HepG2 (cell line): ENCODE data around the gene KRTAP5-10. TPM values are rescaled to one million over a fixed set of nuclear protein-coding genes. Genes with fewer than 3 reads are reported as not detected.

Experiments used
- ATAC-seq: fragments of 200-7000 bp; cut with Tn5 transposase; 3 replicates; pipeline ENCODE4 v1.9.1; 2020; ENCODE audit warnings: mild to moderate bottlenecking, moderate library complexity
- BruUV-seq: library from RNA; stranded (reverse); fragments of 400-500 nt; replicated peaks from 2 replicates; lab custom pipeline; 2021; lab: Mats Ljungman, UMichigan
- CTCF ChIA-PET: fragments of 300-600 bp; formaldehyde crosslinking; extraction: SDS; loops from one replicate; lab custom pipeline; 2021; ENCODE audit warnings: low total read pairs, inconsistent platforms, low intra/inter-chr PET ratio; lab: Yijun Ruan, JAX
- POLR2A ChIA-PET: fragments of 350-600 bp; sonication (Branson Sonifier 250); formaldehyde crosslinking; loops from one replicate; lab custom pipeline; 2020; ENCODE audit warnings: antibody characterized with exemption, inconsistent platforms; lab: Yijun Ruan, JAX
- DNase-seq: peaks from one replicate; pipeline ENCODE4 v3.0.0-alpha.2; 2015; ENCODE audit warnings: low spot score
- FAIRE-seq: peaks from 3 replicates; lab custom pipeline; 2011; peaks lifted over from hg19 to GRCh38; lab: Jason Lieb, UNC
- H2AFZ ChIP-seq: one replicate; pipeline ENCODE4 v1.6.1; 2011; ENCODE audit warnings: low read length, inconsistent platforms
- H3K27ac ChIP-seq: fragments of 300-600 bp; 3 replicates; pipeline ENCODE4 v1.8.0; 2011; ENCODE audit warnings: mixed run types, mild to moderate bottlenecking, mixed read lengths, low read length, inconsistent platforms; ENCODE audit not compliant: insufficient read depth; ENCODE audit errors: extremely low read length
- H3K27me3 ChIP-seq, 2 experiments: fragments of 200-600 bp in 1 of 2; 2 replicates in 1 of 2; 3 replicates in 1 of 2; pipeline versions ENCODE4 v1.6.0 to v1.8.0; 2011; ENCODE audit warnings: low read length in 2 of 2, mild to moderate bottlenecking in 2 of 2, moderate library complexity in 2 of 2, inconsistent platforms in 1 of 2; ENCODE audit not compliant: insufficient read depth in 2 of 2, control insufficient read depth in 1 of 2
- H3K36me3 ChIP-seq, 2 experiments: fragments of 200-600 bp in 1 of 2; replicated peaks in 1 of 2; 2 replicates in 1 of 2; 3 replicates in 1 of 2; pipeline versions ENCODE4 v1.5.1 to v1.8.0; 2011; ENCODE audit warnings: low read length in 2 of 2, inconsistent platforms in 1 of 2; ENCODE audit not compliant: insufficient read depth in 2 of 2, control insufficient read depth in 1 of 2
- H3K4me1 ChIP-seq: 2 replicates; pipeline ENCODE4 v1.5.1; 2012; ENCODE audit warnings: low read length, inconsistent platforms; ENCODE audit not compliant: insufficient read depth
- H3K4me2 ChIP-seq: 2 replicates; pipeline ENCODE4 v1.6.0; 2011; ENCODE audit warnings: low read depth, low read length, inconsistent platforms
- H3K4me3 ChIP-seq, 3 experiments: fragments of 200-600 bp in 1 of 3; sonication (generic), shearing (Covaris generic) in 1 of 3; replicated peaks in 1 of 3; 2 replicates each; pipeline ENCODE4 v1.5.1; 2011 to 2016; ENCODE audit warnings: low read length in 3 of 3, inconsistent platforms in 2 of 3, low read depth in 2 of 3, mild to moderate bottlenecking in 2 of 3, control low read depth in 1 of 3, mixed read lengths in 1 of 3; ENCODE audit not compliant: insufficient read depth in 1 of 3
- H3K79me2 ChIP-seq: one replicate; pipeline ENCODE4 v1.6.1; 2011; ENCODE audit warnings: low read length, inconsistent platforms; ENCODE audit not compliant: insufficient read depth
- H3K9ac ChIP-seq: 2 replicates; pipeline ENCODE4 v1.6.0; 2011; ENCODE audit warnings: mild to moderate bottlenecking, low read depth, low read length, inconsistent platforms; ENCODE audit not compliant: insufficient read depth
- H3K9me3 ChIP-seq: 2 replicates; pipeline ENCODE4 v1.5.1; 2012; ENCODE audit warnings: mild to moderate bottlenecking, low read length
- H4K20me1 ChIP-seq: 2 replicates; pipeline ENCODE4 v1.6.0; 2011; ENCODE audit warnings: inconsistent platforms, mild to moderate bottlenecking, low read length, moderate library complexity; ENCODE audit not compliant: insufficient read depth
- ADNP ChIP-seq: sonication (generic); formaldehyde crosslinking; IDR thresholded peaks from 2 replicates; pipeline ENCODE4 v1.4.0; 2020; ENCODE audit warnings: missing genetic modification reagents
- JDP2 ChIP-seq: sonication (generic); formaldehyde crosslinking; IDR thresholded peaks from 2 replicates; pipeline ENCODE4 v1.8.1; 2022; ENCODE audit warnings: missing genetic modification reagents, borderline replicate concordance
- MAFF ChIP-seq: IDR thresholded peaks from 2 replicates; pipeline ENCODE4 v1.6.1; 2011; ENCODE audit warnings: low read depth, low read length, improper control_type of control experiment
- MAFK ChIP-seq, 2 experiments: IDR thresholded peaks in 1 of 2; conservative IDR thresholded peaks in 1 of 2; 2 replicates each; pipeline ENCODE4 v1.6.1; 2011; ENCODE audit warnings: improper control_type of control experiment in 2 of 2, low read length in 2 of 2
- PAX8 ChIP-seq: sonication (generic); formaldehyde crosslinking; IDR thresholded peaks from 2 replicates; pipeline ENCODE4 v1.8.0; 2022; ENCODE audit warnings: mild to moderate bottlenecking, missing genetic modification reagents, borderline replicate concordance
- REXO4 ChIP-seq: sonication (generic); formaldehyde crosslinking; IDR thresholded peaks from 2 replicates; pipeline ENCODE4 v1.8.0; 2022; ENCODE audit warnings: missing genetic modification reagents, mild to moderate bottlenecking, borderline replicate concordance
- STAG1 ChIP-seq: sonication (generic); formaldehyde crosslinking; IDR thresholded peaks from 2 replicates; pipeline ENCODE4 v1.4.0; 2020; ENCODE audit warnings: missing genetic modification reagents
- ZBTB38 ChIP-seq: sonication (generic); formaldehyde crosslinking; IDR thresholded peaks from 2 replicates; pipeline ENCODE4 v1.5.1; 2020; ENCODE audit warnings: mild to moderate bottlenecking, missing genetic modification reagents
- ZNF143 ChIP-seq: sonication (generic); formaldehyde crosslinking; IDR thresholded peaks from 2 replicates; pipeline ENCODE4 v1.4.0; 2020; ENCODE audit warnings: missing genetic modification reagents
- ZNF33A ChIP-seq: sonication (generic); formaldehyde crosslinking; IDR thresholded peaks from 2 replicates; pipeline ENCODE4 v1.5.1; 2020; ENCODE audit warnings: missing genetic modification reagents, mild to moderate bottlenecking, moderate library complexity, borderline replicate concordance
- ZNF670 ChIP-seq: sonication (generic); formaldehyde crosslinking; IDR thresholded peaks from 2 replicates; pipeline ENCODE4 v1.8.0; 2022; ENCODE audit warnings: mild to moderate bottlenecking, missing genetic modification reagents, borderline replicate concordance
- WGBS: methylation state at CpG from one replicate; pipeline ENCODE4 v1.1.6; 2017; ENCODE audit warnings: low lambda C conversion rate; 5-methylcytosine and 5-hydroxymethylcytosine counted together
- in situ Hi-C: cut with HindIII; loops from 2 replicates; pipeline ENCODE4 v1.10.0; 2017; ENCODE audit warnings: low pct_unique_long_range_greater_than_20kb; ENCODE audit not compliant: extremely low pct_ligation_motif_present
- intact Hi-C: fragments of 100-400 bp; cut with micrococcal nuclease; formaldehyde crosslinking; loops from one replicate; pipeline ENCODE4 v1.10.0; 2022; ENCODE audit not compliant: unreplicated experiment
- polyA plus RNA-seq, 8 experiments: library from polyadenylated mRNA; depleted of rRNA in 3 of 8; stranded (reverse) in 7 of 8; unstranded in 1 of 8; fragments of >200 nt; fragmentation: Illumina TruSeq in 4 of 8; extraction: Trizol in 4 of 8; gene quantifications; 2 replicates each; pipeline versions ENCODE4 v1.2.1 to v1.2.3, GENCODE V29; 2011 to 2016; ENCODE audit warnings: low read depth in 4 of 8, missing spikeins in 1 of 8, mixed read lengths in 1 of 8; ENCODE audit not compliant: insufficient read depth in 1 of 8
- total RNA-seq, 5 experiments: library from RNA; depleted of rRNA; stranded (reverse); fragments of >200 nt; fragmentation: Illumina TruSeq; extraction: Trizol; gene quantifications; 2 replicates each; pipeline ENCODE4 v1.2.3, GENCODE V29; 2016; ENCODE audit warnings: low read depth in 1 of 5
- TF ChIP-seq, protein P1 (sequence below): sonication (generic); formaldehyde crosslinking; IDR thresholded peaks from 2 replicates; pipeline ENCODE4 v1.4.0; 2020; ENCODE audit warnings: missing genetic modification reagents, low read depth, mild to moderate bottlenecking, borderline replicate concordance

Gene KRTAP5-10
- total and polyA plus RNA-seq, 2 of the 13 experiments (the other 11 are each of a cell fraction or from before 2014, with no cell fraction given) = not detected

DNA sequence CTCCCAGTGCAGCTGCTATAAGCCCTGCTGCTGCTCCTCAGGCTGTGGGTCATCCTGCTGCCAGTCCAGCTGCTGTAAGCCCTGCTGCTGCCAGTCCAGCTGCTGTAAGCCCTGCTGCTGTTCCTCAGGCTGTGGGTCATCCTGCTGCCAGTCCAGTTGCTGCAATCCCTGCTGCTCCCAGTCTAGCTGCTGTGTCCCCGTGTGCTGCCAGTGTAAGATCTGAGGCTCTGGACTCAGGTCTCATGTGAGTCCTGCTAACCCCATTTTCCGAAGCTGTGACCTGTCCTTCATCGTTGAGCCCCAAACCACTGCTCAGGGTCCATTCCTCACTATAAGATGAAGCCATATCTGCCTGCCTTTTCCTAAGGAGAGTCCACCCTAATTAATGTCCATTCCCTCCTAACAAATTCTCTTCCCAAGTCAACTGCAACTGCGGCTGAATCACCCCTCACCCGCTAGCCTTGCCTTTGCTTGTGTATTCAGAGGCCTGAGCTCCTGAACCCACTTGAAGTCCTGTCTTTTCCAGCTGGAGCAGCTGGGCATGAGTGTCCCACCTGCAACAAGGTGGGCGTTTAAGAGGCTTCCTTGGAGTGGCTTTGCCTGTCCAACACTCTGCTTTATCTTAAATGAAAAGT lies 37.7 kb upstream of the KRTAP5-10 start (continued):
- no peak for TF ChIP-seq ZNF33A
- TF ChIP-seq REXO4 (CRISPR knock-in tag) = no peak
- TF ChIP-seq PAX8 (CRISPR knock-in tag) = no peak
- no peak for TF ChIP-seq ZNF670 (CRISPR knock-in tag)

DNA sequence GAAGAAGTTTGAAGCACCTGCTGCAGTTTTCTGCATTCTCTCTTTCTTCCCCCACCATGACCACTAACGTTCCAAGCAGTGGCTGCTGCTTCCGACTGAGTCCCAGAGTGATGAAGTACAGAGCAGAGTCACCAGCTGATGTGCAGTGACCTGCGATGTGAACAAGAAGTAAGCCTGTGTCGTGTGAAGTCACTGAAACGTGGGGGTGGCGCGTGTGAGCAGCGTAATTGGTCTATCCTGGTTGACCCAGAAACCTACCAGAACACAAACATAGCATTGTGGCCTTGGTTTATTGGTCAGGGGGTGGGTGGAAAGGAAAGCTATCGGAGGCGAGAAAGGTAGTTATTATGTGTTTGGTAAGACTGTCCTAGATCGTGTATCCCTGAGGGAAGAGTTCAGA lies 34.8 kb upstream of the KRTAP5-10 start:
- no peaks in the 10 kb centered on the region for H3K36me3 ChIP-seq
- no peaks in the 10 kb centered on the region for H3K79me2 ChIP-seq
- no peaks in the 10 kb centered on the region for H3K27me3 ChIP-seq
- H4K20me1 ChIP-seq = no peaks in the 10 kb centered on the region
- 82% methylated on average over 11 of the region's 11 CpGs for WGBS
- H3K4me2 ChIP-seq = no peak overlapping the region
- H3K4me1 ChIP-seq = peaks cover 80% of the 10 kb centered on the region
- no peaks in the 10 kb centered on the region for H3K9me3 ChIP-seq
- TF ChIP-seq JDP2 (CRISPR knock-in tag) (no peak), ZBTB38 (CRISPR knock-in tag) (peak; percentile 47; the same call in 1 of the 2 replicates)
- H3K9ac ChIP-seq = no peak overlapping the region
- POLR2A ChIA-PET = no interaction called here
- CTCF ChIA-PET = no interaction called here
- H3K27ac ChIP-seq = no peak overlapping the region
- intact Hi-C loops (no loop called here), in situ Hi-C loops (no loop called here)
- no peak overlapping the region for H2AFZ ChIP-seq
- ATAC-seq (no peak), DNase-seq (no peak), FAIRE-seq (no peak)
- no TSS peak for BruUV-seq
- H3K4me3 ChIP-seq = no peak overlapping the region

DNA sequence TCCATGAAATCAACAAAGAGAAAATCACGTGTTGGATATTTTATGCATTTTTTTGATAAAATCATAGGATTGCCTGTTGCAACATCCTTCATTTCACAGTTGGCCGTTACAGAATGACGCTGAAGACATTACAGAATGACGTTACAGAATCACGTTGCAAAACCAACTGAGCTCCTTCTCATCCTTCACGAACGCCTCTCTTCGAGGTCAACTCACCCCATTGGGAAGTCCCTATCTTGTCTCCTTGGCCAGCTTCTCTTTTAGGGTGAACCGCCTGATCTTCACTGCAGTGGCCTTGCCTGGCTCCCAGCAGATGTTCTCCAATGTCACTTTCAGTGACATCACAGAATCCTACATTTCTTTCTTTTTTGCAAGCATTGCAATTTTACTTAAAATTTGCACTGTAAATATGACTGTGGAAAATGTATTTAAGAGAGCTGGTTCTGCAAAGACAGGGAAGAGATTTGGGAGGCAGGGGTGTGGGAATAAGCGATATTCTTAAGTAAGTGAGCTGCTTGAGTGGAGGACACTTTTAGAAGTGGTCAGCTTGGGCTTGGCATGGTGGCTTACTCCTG lies 33.2 kb upstream of the KRTAP5-10 start:
- in situ Hi-C loops = no loop called here
- 86% methylated on average over 10 of the region's 10 CpGs for WGBS
- Histone ChIP-seq H3K36me3 (no peaks in the 10 kb centered on the region), H3K4me3 (no peak overlapping the region), H4K20me1 (no peaks in the 10 kb centered on the region), H3K9ac (no peak overlapping the region), H3K9me3 (no peaks in the 10 kb centered on the region), H3K79me2 (no peaks in the 10 kb centered on the region), H3K27me3 (no peaks in the 10 kb centered on the region), H3K27ac (no peak overlapping the region), H3K4me2 (no peak overlapping the region), H2AFZ (no peak overlapping the region), H3K4me1 (peaks cover 80% of the 10 kb centered on the region)
- DNase-seq (no peak), FAIRE-seq (no peak), ATAC-seq (no peak)
- intact Hi-C loops = no loop called here
- BruUV-seq = no TSS peak
- no peak for TF ChIP-seq ZNF143
- peak; percentile 78 to 89 for TF ChIP-seq MAFK (conservative IDR thresholded peaks at IDR 0.05 in 1 of 2, IDR thresholded peaks at IDR 0.05 in 1 of 2; ENCODE audit: low read length in 2 of 2)
- TF ChIP-seq, protein P1, sequence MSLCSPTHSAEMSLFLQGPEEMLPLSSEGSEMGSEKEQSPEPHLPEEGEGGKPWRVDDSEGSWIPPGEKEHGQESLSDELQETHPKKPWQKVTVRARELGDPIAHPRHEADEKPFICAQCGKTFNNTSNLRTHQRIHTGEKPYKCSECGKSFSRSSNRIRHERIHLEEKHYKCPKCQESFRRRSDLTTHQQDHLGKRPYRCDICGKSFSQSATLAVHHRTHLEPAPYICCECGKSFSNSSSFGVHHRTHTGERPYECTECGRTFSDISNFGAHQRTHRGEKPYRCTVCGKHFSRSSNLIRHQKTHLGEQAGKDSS (CRISPR knock-in tag) = no peak
- TF ChIP-seq MAFF = peak; percentile 80
- no peak for TF ChIP-seq ADNP (CRISPR knock-in tag)
- TF ChIP-seq STAG1 (CRISPR knock-in tag) = no peak
- ChIA-PET POLR2A (no interaction called here), CTCF (no interaction called here)
